Small intestine (tissue), 7 donors: ENCODE measurements around the gene MAP3K2. TPM values are rescaled to one million over a fixed set of nuclear protein-coding genes. Genes with fewer than 3 reads are reported as not detected.
A peak's percentile ranks its signal among the peaks of the same experiment; 100 is the strongest.

ENCODE experiments used
- DNase-seq, 2 donors: peaks; one replicate each; pipeline versions ENCODE4 v3.0.0 to v3.0.0-alpha.2; 2013
- FAIRE-seq: peaks from 2 replicates; lab custom pipeline; 2012; peaks lifted over from hg19 to GRCh38; lab: Jason Lieb, UNC
- H3K27ac ChIP-seq, 3 donors: one replicate each; pipeline ENCODE4 v1.5.1; 2013; ENCODE audit warnings: low read length in 2 of 3, mild to moderate bottlenecking in 2 of 3, control low read depth in 1 of 3, inconsistent platforms in 1 of 3, low read depth in 1 of 3, moderate library complexity in 1 of 3
- H3K27me3 ChIP-seq, 3 donors: one replicate each; pipeline ENCODE4 v1.6.1; 2013; ENCODE audit warnings: low read length in 3 of 3, inconsistent platforms in 1 of 3; ENCODE audit not compliant: control insufficient read depth in 3 of 3, insufficient read depth in 3 of 3
- H3K36me3 ChIP-seq, 3 donors: one replicate each; pipeline ENCODE4 v1.6.1; 2013; ENCODE audit warnings: low read length in 3 of 3, inconsistent platforms in 1 of 3, low read depth in 1 of 3, mild to moderate bottlenecking in 1 of 3, moderate library complexity in 1 of 3; ENCODE audit not compliant: control insufficient read depth in 3 of 3, insufficient read depth in 2 of 3
- H3K4me1 ChIP-seq, 3 donors: one replicate each; pipeline ENCODE4 v1.6.1; 2013; ENCODE audit warnings: low read length in 2 of 3, inconsistent platforms in 1 of 3, low read depth in 1 of 3, mild to moderate bottlenecking in 1 of 3, moderate library complexity in 1 of 3; ENCODE audit not compliant: control insufficient read depth in 3 of 3, insufficient read depth in 2 of 3
- H3K4me3 ChIP-seq, 3 donors: one replicate each; pipeline ENCODE4 v1.5.1; 2013; ENCODE audit warnings: low read length in 3 of 3, control low read depth in 1 of 3, inconsistent platforms in 1 of 3, low read depth in 1 of 3, mild to moderate bottlenecking in 1 of 3, moderate library complexity in 1 of 3
- H3K9me3 ChIP-seq, 2 donors: one replicate each; pipeline ENCODE4 v1.6.1; 2013; ENCODE audit warnings: low read depth in 1 of 2, low read length in 1 of 2; ENCODE audit not compliant: control insufficient read depth in 2 of 2, insufficient read depth in 1 of 2
- WGBS, 3 donors: extraction: QIAGEN DNeasy Blood & Tissue Kit; methylation state at CpG; one replicate each; pipeline ENCODE4 v1.1.7; 2013; 5-methylcytosine and 5-hydroxymethylcytosine counted together
- polyA plus RNA-seq, 4 donors: library from polyadenylated mRNA; stranded (reverse) in 3 of 4; unstranded in 1 of 4; fragments of 200-250 nt in 3 of 4; fragments of 120-200 nt in 1 of 4; gene quantifications; one replicate each; pipeline versions ENCODE4 v1.2.1 to v1.2.3, GENCODE V29; 2013
- donor health status: healthy with polysubstance abuse.
- donor health status: control.
- donor health status: control.
- donor health status: Bipolar disorder and iron deficiency.
- donor health status: healthy.

MAP3K2 gene
- polyA plus RNA-seq, 4 donors: 6.7 to 29.0 (median 10.8) TPM

DNA sequence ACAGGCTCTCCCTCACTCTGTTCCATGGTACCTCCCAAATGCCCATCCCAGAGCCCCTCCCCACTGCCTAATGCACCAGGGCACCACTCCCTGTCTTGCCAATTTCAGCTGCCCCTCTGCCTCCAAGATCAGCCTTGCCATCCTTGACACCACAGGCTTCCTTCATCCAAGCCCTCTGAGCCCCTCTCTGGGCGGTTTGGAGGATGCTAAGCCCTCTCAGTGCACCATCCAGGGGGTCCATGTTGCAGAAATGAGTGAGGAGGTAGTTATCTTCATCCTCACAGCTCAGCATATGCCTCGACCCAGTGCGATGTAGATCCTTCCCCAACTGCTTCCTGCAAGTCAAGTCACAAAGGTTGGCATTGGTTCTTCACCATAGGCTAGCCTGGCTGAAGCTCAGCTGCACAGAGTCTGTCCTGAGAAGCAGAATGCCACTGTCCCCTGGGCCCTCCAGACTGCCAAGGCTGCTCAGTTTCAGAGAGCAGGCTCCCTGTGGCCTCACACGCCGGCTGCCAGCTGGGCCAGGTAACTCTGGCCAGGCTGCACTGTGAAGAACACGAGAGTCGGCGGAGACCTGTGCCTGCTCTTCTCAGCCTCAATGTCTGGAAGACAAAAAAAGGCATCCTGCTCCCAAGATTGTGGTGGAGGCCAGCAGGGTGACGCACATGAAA is 9.9 kb upstream of the MAP3K2 start:
- Histone ChIP-seq H3K4me1 (peaks cover 4 to 45% (median 7%) of the 10 kb centered on the region in 3 donors), H3K36me3 (no peaks in the 10 kb centered on the region), H3K4me3 (no peak overlapping the region), H3K9me3 (no peaks in the 10 kb centered on the region), H3K27ac (peak overlapping the region; percentile 12 to 67 (median 59)), H3K27me3 (no peaks in the 10 kb centered on the region)
- 49 to 81% (median 61%) methylated on average over 9 of the region's 9 CpGs for WGBS, 3 donors
- no peak for DNase-seq
- FAIRE-seq: no peak

DNA sequence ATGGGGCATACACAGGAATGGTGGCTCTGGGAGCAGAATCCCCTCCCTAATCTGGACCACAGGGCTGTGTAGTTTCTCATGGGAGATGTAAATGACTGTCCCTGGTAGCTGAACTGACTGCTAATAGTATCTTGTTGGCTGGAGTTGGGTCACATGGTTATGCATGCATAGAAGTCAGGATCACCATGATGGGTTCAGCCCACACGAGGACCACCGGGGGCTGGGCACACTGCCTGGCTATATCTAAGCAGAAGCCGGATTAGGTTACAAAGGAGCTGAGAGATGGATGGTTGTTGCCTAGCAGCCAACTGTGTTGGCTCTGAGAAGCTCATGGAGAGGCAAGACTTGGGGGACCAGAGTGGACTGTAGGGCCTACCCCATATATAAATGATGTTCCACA is 6.7 kb upstream of the MAP3K2 start:
- Histone ChIP-seq H3K9me3 (no peaks in the 10 kb centered on the region), H3K36me3 (no peaks in the 10 kb centered on the region), H3K4me3 (no peak overlapping the region), H3K4me1 (peaks cover 0 to 17% (median 6%) of the 10 kb centered on the region in 3 donors), H3K27ac (no peak overlapping the region), H3K27me3 (no peaks in the 10 kb centered on the region)
- 81 to 93% (median 90%) methylated on average over 3 of the region's 3 CpGs for WGBS, 3 donors
- FAIRE-seq: no peak
- DNase-seq: no peak

DNA sequence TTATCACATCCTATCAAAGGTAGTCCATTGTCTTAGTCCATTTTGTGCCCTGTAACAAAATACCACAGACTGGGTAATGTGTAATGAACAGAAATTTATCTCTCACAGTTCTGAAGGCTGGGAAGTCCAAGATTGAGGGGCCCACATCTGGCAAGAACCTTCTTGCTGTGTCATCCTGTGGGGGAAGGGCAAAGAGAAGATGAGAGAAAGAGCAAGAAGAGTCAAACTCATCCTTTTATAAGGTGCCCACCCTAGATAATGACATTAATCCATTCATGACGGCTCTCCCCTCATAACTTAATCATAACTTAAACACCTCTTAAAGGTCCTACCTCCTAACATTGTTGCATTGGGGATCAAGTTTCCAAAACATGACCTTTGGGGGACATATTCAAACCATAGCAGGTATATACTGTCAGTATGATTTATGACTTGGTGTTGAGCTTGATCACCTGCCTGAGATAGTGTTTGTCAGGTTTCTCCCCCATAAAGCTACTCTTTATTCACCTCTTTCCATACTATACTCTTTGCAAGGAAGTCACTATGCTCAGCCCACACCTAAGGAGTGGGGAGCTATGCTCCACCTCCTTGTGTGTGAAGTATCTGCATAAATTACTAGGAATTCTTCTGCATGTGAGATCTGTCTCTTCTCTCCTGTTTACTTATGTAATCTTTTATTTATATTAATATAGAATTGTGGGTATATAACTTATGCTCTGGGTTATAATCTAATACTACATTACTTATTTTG is 5.2 kb upstream of the MAP3K2 start:
- H3K9me3 ChIP-seq: no peaks in the 10 kb centered on the region
- no peak overlapping the region for H3K27ac ChIP-seq
- H3K4me3 ChIP-seq: no peak overlapping the region
- H3K27me3 ChIP-seq: no peaks in the 10 kb centered on the region
- 88 to 91% (median 91%) methylated on average over 1 of the region's 1 CpG for WGBS, 3 donors
- no peak for DNase-seq
- H3K36me3 ChIP-seq: no peaks in the 10 kb centered on the region
- H3K4me1 ChIP-seq: peaks cover 6 to 23% (median 8%) of the 10 kb centered on the region in 3 donors
- FAIRE-seq: no peak

DNA sequence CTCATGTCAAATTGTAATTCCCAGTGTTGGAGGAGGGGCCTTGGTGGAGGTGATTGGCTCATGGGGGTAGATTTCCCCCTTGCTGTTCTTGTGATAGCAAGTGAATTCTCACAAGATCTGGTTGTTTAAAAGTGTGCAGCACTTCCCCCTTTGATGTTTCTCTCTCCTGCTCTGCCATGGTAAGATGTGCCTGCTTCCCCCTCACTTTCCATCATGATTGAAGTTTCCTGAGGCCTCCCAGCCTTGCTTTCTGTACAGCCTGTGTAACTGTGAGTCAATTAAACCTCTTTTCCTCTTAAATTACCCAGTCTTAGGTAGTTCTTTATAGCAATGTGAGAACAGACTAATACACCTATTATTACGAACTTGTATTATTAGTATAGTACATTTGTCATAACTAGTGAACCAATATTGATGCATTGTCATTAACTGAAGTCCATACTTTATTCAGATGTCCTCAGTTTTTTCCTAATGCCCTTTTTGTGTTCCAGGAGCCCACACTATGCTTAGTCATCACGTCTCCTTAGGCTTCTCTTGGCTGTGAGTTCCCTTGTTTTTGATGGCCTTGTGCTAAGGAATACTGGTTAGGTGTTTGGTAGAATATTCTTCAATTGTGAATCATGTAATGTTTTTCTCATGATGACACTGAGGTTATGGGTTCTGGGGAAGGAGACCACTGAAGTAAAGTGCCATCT is 4.5 kb upstream of the MAP3K2 start:
- no peak overlapping the region for H3K27ac ChIP-seq
- H3K27me3 ChIP-seq: no peaks in the 10 kb centered on the region
- H3K9me3 ChIP-seq: no peaks in the 10 kb centered on the region
- no peak for DNase-seq
- no peaks in the 10 kb centered on the region for H3K36me3 ChIP-seq
- 92 to 99% (median 94%) methylated on average over 2 of the region's 2 CpGs for WGBS, 3 donors
- no peak for FAIRE-seq
- peaks cover 6 to 16% (median 8%) of the 10 kb centered on the region in 3 donors for H3K4me1 ChIP-seq
- no peak overlapping the region for H3K4me3 ChIP-seq

DNA sequence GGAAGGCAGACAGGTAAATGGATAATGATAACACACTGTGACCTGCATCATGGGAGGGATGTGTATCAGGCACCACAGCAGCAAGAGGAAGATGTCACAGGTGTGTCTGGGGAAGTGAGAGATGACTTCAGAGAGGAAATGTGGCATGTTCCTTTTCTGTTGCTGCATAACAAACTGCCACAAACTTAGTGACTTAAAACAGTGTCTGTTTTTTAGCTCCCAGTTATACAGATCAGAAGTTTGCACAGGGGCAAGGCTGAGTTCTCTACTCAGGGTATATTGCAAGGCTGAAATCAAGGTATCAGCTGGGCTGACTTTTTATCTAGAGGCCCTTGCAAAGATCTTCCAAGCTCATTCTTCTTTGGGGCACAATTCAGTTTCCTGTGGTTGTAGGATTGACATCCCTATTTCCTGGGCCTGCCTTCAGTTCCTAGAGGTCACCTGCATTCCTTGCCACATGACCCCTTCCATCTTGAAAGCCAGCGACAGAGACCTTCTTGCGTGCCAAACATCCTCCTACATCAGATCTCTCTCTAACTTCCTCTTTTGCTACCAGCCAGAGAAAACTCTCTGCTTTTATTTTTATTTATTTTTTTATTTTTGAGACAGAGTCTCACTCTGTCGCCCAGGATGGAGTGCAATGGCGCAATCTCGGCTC is 2.1 kb upstream of the MAP3K2 start:
- Histone ChIP-seq H3K4me3 (no peak overlapping the region), H3K36me3 (no peaks in the 10 kb centered on the region), H3K27ac (peak overlapping the region in 1 of 3 donors; percentile 23), H3K4me1 (peaks cover 6 to 16% (median 8%) of the 10 kb centered on the region in 3 donors), H3K27me3 (no peaks in the 10 kb centered on the region), H3K9me3 (no peaks in the 10 kb centered on the region)
- DNase-seq (no peak), FAIRE-seq (no peak)
- 81 to 89% (median 87%) methylated on average over 5 of the region's 5 CpGs for WGBS, 3 donors

DNA sequence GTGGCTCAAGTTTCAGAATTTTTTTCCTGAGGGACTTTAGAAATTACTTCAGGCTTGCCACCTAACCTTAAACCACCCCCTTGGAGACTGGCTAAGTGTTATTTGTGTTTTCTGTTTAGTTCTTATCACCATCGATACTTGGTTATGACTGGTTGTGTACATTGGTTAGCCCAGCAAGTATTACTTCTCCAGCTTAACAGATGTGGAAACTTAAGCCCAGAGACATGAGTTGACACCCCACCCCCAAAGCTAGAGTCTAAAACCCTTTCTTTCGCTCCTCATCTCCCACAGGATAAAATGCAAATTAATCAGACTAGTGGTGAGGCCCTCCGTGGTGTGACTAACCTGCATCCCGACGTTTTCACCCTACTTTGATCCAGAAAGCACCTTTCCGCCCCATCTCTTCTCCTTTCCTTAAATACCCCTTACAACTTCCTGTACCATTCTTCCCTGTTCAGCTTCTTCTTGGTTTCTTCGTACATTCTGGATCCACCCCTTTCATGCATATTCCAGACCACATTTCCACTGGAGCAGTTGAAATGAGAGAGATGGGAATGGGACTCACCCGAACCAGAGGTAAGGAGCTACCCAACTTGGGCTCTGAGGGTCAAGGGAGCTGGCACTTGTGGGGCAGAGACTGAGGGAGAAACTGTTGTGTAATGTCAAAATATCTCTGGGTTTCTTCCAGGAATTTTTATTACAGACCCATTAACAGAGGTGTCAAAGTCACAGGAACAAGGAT is 819 bp upstream of the MAP3K2 start:
- DNase-seq: peak in 1 of 2 donors; percentile 21
- no peaks in the 10 kb centered on the region for H3K27me3 ChIP-seq
- no peaks in the 10 kb centered on the region for H3K9me3 ChIP-seq
- no peak for FAIRE-seq
- peaks cover 0 to 4% (median 0%) of the 10 kb centered on the region in 3 donors for H3K36me3 ChIP-seq
- H3K4me1 ChIP-seq: peaks cover 6 to 16% (median 8%) of the 10 kb centered on the region in 3 donors
- H3K4me3 ChIP-seq: peak overlapping the region in 2 of 3 donors; percentile 14 to 24
- 29 to 41% (median 41%) methylated on average over 8 of the region's 8 CpGs for WGBS, 3 donors
- peak overlapping the region; percentile 82 to 99 (median 93) for H3K27ac ChIP-seq

DNA sequence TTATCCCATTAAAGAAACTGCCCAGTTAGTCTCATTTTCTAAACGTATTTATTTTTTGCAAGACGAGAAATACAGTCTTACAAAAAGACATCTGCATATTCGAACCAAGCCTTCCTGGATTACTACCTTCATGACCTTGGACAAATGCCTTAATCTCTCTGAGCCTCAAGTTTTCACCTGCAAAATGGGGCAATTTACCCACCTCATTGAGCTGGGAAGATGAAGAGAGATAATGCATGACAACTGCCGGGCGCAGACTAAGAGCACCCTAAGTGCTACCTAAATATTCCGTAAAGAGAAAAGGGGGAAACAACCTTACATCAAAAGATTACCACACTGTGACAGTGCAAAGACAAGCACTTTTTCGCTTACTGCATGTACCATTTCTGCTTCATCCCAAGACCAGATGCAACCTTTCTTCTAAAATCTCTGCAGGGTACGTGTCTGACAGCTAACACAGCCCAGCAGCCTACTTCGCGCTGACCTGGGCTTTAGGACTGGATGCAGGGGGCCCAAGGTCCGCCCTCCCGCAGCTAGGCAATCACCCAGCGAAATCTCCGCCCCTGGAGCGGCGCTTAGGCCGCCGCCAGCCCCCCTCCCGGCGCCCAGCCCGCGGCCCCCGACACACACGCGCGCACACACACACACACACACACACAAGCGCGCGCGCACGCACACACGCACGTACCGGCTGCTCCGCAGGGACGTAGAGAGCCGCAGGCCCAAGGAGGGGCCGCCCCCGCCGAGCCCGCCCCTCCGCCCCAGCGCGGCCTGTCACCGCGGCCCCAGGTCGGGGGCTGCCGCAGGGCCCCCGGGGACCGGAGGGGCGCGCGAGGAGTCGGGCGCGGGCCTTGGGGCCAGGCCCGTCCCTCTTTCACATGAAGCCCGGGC is 766 bp downstream of the MAP3K2 start:
- WGBS, 3 donors: 0 to 1% (median 1%) methylated on average over 28 to 58 of the region's 58 CpGs
- peaks cover 8 to 16% (median 8%) of the 10 kb centered on the region in 3 donors for H3K4me1 ChIP-seq
- peaks cover 0 to 7% (median 0%) of the 10 kb centered on the region in 3 donors for H3K36me3 ChIP-seq
- FAIRE-seq (no peak), DNase-seq (peak; percentile 83 to 93)
- no peaks in the 10 kb centered on the region for H3K27me3 ChIP-seq
- peak overlapping the region; percentile 69 to 96 (median 96) for H3K4me3 ChIP-seq
- peak overlapping the region; percentile 100 for H3K27ac ChIP-seq
- no peaks in the 10 kb centered on the region for H3K9me3 ChIP-seq
